Heart left ventricle (tissue), 16 donors: ENCODE data around the gene C12orf56. TPM values are rescaled to one million over a fixed set of nuclear protein-coding genes. Genes with fewer than 3 reads are reported as not detected.
"Not testable (repeated sequence)": the region's sequence is repeated elsewhere in the genome, so short reads cannot be mapped to it uniquely, and the experiment has no call there.

Experiments
- ATAC-seq, 4 donors: fragments of 200-7000 bp; cut with Tn5 transposase; one replicate each; pipeline ENCODE4 v1.9.1; 2020 to 2022; ENCODE audit warnings: moderate library complexity in 4 of 4, mild to moderate bottlenecking in 3 of 4, moderate number of reproducible peaks in 1 of 4
- DNase-seq, 5 donors: peaks; one replicate each; pipeline ENCODE4 v3.0.0-alpha.2; 2020
- H3K27ac ChIP-seq, 12 donors: fragments of 200-600 bp; sonication (generic) in 4 of 12; one replicate each; pipeline versions ENCODE4 v1.5.0 to v1.8.0; 2016 to 2022; ENCODE audit warnings: mild to moderate bottlenecking in 2 of 12
- H3K27me3 ChIP-seq, 9 donors: fragments of 200-600 bp; sonication (generic) in 2 of 9; one replicate each; pipeline versions ENCODE4 v1.5.1 to v1.8.0; 2016 to 2022; ENCODE audit warnings: mild to moderate bottlenecking in 3 of 9
- H3K36me3 ChIP-seq, 9 donors: fragments of 200-600 bp; sonication (generic) in 2 of 9; one replicate each; pipeline versions ENCODE4 v1.5.0 to v1.8.0; 2018 to 2022; ENCODE audit warnings: mild to moderate bottlenecking in 2 of 9
- H3K4me1 ChIP-seq, 12 donors: fragments of 200-600 bp; sonication (generic) in 4 of 12; one replicate each; pipeline versions ENCODE4 v1.5.0 to v1.8.0; 2016 to 2022; ENCODE audit warnings: mild to moderate bottlenecking in 3 of 12
- H3K4me3 ChIP-seq, 12 donors: fragments of 200-600 bp; sonication (generic) in 4 of 12; one replicate each; pipeline versions ENCODE4 v1.5.0 to v1.8.0; 2017 to 2022; ENCODE audit warnings: mild to moderate bottlenecking in 9 of 12, moderate library complexity in 4 of 12
- H3K9me3 ChIP-seq, 12 donors: fragments of 200-600 bp; sonication (generic) in 4 of 12; one replicate each; pipeline versions ENCODE4 v1.5.0 to v1.8.0; 2016 to 2022; ENCODE audit warnings: mild to moderate bottlenecking in 1 of 12
- POLR2A ChIP-seq, 2 donors: fragments of 450-650 bp; IDR thresholded peaks; one replicate each; pipeline ENCODE4 v1.6.1; 2017; ENCODE audit warnings: antibody characterized with exemption in 2 of 2, mild to moderate bottlenecking in 2 of 2, moderate library complexity in 2 of 2
- WGBS, 4 donors: extraction: QIAGEN DNeasy Blood & Tissue Kit in 2 of 4; methylation state at CpG; one replicate each; pipeline versions ENCODE4 v1.1.5 to v1.1.7; 2013 to 2018; 5-methylcytosine and 5-hydroxymethylcytosine counted together
- intact Hi-C, 10 donors: fragments of 100-400 bp; cut with DNase I; formaldehyde crosslinking; loops; one replicate each; pipeline versions ENCODE4 v1.11.1 to v1.14.2; 2022
- polyA plus RNA-seq, 2 donors: library from polyadenylated mRNA; stranded (reverse); fragments of 200-250 nt; gene quantifications; one replicate each; pipeline ENCODE4 v1.2.3, GENCODE V29; 2013
- total RNA-seq, 9 donors: library from RNA; depleted of rRNA in 2 of 9; stranded (reverse); fragments of >200 nt in 2 of 9; fragmentation: NEBNext Ultra II Directional in 3 of 9; extraction: Animal tissue kit (Norgen Biotek cat#: 25700) in 3 of 9; gene quantifications; one replicate each; pipeline versions ENCODE4 v1.1.0 to v1.2.4, GENCODE V29; 2016 to 2023
- TF ChIP-seq, protein P1 (sequence below), 12 donors: fragments of 200-600 bp; sonication (generic) in 4 of 12; IDR thresholded peaks; one replicate each; pipeline versions ENCODE4 v1.5.0 to v1.8.0; 2018 to 2022; ENCODE audit warnings: antibody characterized with exemption in 12 of 12, mild to moderate bottlenecking in 5 of 12
- donor health status: ischemic (EF 13 %, LVEDD 7.1; RV severe dilation, severe dysfunction).
- donor health status: healthy with polysubstance abuse.
- donor health status: DM: no; HTN: yes; CAD: no.
- donor health status: DM: no; HTN: no; CAD: no.
- donor health status: ischemic (EF 25% LVEDD 6.9; RV normal size, moderate dysfunction).
- donor health status: ischemic (EF 25% LVEDD 5.7; RV mildly dilated, moderate dysfunction).
- donor health status: healthy.
- donor health status: DM: yes; HTN: yes; CAD: no.
- donor health status: ischemic (EF 35%, LVEDD 5.7; RV mildly dilated, moderate dysfunction).
- donor health status: nonischemic (EF 11% LVEDD 7.7; RV severe dilation, severe dysfunction).
- donor health status: DM: yes; HTN: yes; CAD: no.
- donor health status: PGD.
- donor health status: ischemic (EF 29% LVEDD 5.4; RV normal size, mild dysfunction).
- donor health status: nonischemic (EF 23%, LVEDD 6.1; RV moderate dilation, normal function).

Gene C12orf56
- total and polyA plus RNA-seq, 11 donors: not detected

DNA sequence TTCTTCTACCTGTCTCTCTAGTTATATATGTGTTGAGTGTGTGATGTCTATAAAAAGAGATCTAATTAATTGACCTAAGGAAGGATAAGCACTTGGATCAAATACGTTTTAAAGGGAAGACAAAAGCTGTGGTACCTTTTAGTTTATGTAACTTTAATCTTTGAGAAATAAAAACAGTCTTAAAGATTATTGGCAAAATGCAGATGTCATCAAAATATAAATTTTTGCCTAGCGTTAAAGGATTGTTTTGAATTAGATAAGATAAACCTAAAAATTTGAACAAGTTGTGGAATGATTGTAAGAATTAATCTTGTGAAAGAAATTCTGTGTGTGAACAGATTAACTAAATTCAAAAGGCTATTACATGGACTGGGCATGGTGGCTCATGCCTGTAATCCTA lies 42.9 kb downstream of the C12orf56 start:
- WGBS, 4 donors: 71 to 82% (median 77%) methylated on average over 2 of the region's 2 CpGs
- H3K27ac ChIP-seq: no peak overlapping the region
- ATAC-seq: no peak
- intact Hi-C loops: no loop called here
- no peaks in the 10 kb centered on the region for H3K36me3 ChIP-seq
- no peaks in the 10 kb centered on the region for H3K4me1 ChIP-seq
- H3K4me3 ChIP-seq: no peak overlapping the region
- H3K27me3 ChIP-seq: no peaks in the 10 kb centered on the region
- DNase-seq: no peak
- peaks cover 0 to 20% (median 7%) of the 10 kb centered on the region in 12 donors for H3K9me3 ChIP-seq
- TF ChIP-seq POLR2A (IDR thresholded peaks at IDR 0.05): no peak
- TF ChIP-seq, protein P1, sequence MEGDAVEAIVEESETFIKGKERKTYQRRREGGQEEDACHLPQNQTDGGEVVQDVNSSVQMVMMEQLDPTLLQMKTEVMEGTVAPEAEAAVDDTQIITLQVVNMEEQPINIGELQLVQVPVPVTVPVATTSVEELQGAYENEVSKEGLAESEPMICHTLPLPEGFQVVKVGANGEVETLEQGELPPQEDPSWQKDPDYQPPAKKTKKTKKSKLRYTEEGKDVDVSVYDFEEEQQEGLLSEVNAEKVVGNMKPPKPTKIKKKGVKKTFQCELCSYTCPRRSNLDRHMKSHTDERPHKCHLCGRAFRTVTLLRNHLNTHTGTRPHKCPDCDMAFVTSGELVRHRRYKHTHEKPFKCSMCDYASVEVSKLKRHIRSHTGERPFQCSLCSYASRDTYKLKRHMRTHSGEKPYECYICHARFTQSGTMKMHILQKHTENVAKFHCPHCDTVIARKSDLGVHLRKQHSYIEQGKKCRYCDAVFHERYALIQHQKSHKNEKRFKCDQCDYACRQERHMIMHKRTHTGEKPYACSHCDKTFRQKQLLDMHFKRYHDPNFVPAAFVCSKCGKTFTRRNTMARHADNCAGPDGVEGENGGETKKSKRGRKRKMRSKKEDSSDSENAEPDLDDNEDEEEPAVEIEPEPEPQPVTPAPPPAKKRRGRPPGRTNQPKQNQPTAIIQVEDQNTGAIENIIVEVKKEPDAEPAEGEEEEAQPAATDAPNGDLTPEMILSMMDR (IDR thresholded peaks at IDR 0.05): no peak

GRCh38 chr12:64344631-64345030 lies 45.9 kb downstream of the C12orf56 start:
- ATAC-seq, intact Hi-C loops, H3K4me1 ChIP-seq, H3K27ac ChIP-seq, DNase-seq, H3K36me3 ChIP-seq, H3K27me3 ChIP-seq, H3K4me3 ChIP-seq: not testable (repeated sequence)
- peaks cover 0 to 15% (median 7%) of the 10 kb centered on the region in 12 donors for H3K9me3 ChIP-seq
- 89 to 90% (median 90%) methylated on average over 4 of the region's 4 CpGs for WGBS, 4 donors

DNA sequence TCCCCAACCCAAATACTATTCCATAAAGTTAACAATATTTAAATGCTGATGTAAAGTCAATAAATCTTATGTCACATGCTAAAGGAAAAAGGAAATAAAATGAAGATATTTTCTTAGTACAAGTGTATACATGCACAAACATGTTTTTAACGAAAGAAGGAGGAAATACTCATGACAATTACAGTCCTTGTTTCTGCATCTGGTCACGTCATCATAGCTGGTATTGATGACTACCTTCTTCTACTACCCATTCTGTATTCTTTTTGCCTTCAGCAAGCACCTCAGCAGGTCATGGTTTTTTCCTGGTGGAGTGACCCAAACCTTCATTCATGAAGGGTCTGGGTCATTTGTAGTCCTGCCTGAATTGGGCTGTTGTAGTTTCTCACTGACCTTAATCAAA lies 50.0 kb downstream of the C12orf56 start:
- H3K4me1 ChIP-seq, H3K27me3 ChIP-seq, intact Hi-C loops, H3K27ac ChIP-seq, DNase-seq, H3K4me3 ChIP-seq, H3K36me3 ChIP-seq, ATAC-seq: not testable (repeated sequence)
- 72 to 84% (median 77%) methylated on average over 2 of the region's 2 CpGs for WGBS, 4 donors
- peaks cover 0 to 10% (median 0%) of the 10 kb centered on the region in 12 donors for H3K9me3 ChIP-seq

GRCh38 chr12:64335886-64336466 lies 54.6 kb downstream of the C12orf56 start:
- 80 to 89% (median 82%) methylated on average over 4 of the region's 4 CpGs for WGBS, 4 donors
- no peak overlapping the region for H3K27ac ChIP-seq
- no peaks in the 10 kb centered on the region for H3K27me3 ChIP-seq
- ATAC-seq (no peak), DNase-seq (no peak)
- H3K9me3 ChIP-seq: peaks cover 0 to 10% (median 0%) of the 10 kb centered on the region in 12 donors
- H3K4me1 ChIP-seq: no peaks in the 10 kb centered on the region
- TF ChIP-seq, protein P1 (IDR thresholded peaks at IDR 0.05): no peak
- TF ChIP-seq POLR2A (IDR thresholded peaks at IDR 0.05): no peak
- no peaks in the 10 kb centered on the region for H3K36me3 ChIP-seq
- intact Hi-C loops: no loop called here
- H3K4me3 ChIP-seq: no peak overlapping the region

- ATAC-seq: no peak
- Histone ChIP-seq H3K27ac (no peak overlapping the region), H3K36me3 (no peaks in the 10 kb centered on the region), H3K9me3 (no peaks in the 10 kb centered on the region), H3K27me3 (no peaks in the 10 kb centered on the region), H3K4me1 (no peaks in the 10 kb centered on the region), H3K4me3 (no peak overlapping the region)
- TF ChIP-seq, protein P1 (IDR thresholded peaks at IDR 0.05): no peak
- no peak for TF ChIP-seq POLR2A (IDR thresholded peaks at IDR 0.05)
- intact Hi-C loops: no loop called here
- DNase-seq: no peak
- WGBS, 4 donors: 78 to 93% (median 89%) methylated on average over 2 of the region's 2 CpGs
Measured at GRCh38 chr12:64332938-64333337, 57.6 kb downstream of the C12orf56 start.
